Tibial nerve (tissue), 3 donors: ENCODE data around the gene ZNF778.

ENCODE experiments used
- POLR2A ChIP-seq, 2 donors: fragments of 450-650 bp; IDR thresholded peaks; one replicate each; pipeline ENCODE4 v1.6.1; 2017; ENCODE audit warnings: antibody characterized with exemption in 2 of 2, mild to moderate bottlenecking in 2 of 2, moderate library complexity in 2 of 2
- TF ChIP-seq, protein P1 (sequence below), 5 experiments: fragments of 200-600 bp in 3 of 5; fragments of 450-650 bp in 2 of 5; sonication (generic) in 3 of 5; IDR thresholded peaks; one replicate each; pipeline ENCODE4 v1.5.1; 2016 to 2019; ENCODE audit warnings: antibody characterized with exemption in 5 of 5, mild to moderate bottlenecking in 3 of 5, moderate library complexity in 2 of 5

DNA sequence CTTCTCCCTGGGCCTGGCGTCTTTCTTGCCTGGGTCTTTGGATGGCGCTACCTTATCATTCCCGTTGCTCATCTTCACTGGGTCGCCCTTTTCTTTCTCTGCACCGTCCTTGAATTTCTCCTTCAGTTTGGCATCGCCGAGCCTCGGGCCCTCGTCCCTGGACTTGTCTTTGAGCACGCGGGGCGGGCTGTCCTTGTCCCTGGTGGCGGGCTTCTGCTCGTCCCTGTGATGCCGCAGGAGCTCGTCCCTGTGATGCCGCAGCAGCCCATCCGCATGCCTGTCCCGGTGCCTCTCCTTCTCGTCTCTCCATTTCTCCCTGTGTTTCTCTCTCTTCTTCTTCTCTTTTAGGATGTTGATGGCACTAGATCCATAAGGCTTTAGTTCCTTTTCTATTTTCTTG lies 64.3 kb downstream of the ZNF778 start:
- TF ChIP-seq, protein P1, sequence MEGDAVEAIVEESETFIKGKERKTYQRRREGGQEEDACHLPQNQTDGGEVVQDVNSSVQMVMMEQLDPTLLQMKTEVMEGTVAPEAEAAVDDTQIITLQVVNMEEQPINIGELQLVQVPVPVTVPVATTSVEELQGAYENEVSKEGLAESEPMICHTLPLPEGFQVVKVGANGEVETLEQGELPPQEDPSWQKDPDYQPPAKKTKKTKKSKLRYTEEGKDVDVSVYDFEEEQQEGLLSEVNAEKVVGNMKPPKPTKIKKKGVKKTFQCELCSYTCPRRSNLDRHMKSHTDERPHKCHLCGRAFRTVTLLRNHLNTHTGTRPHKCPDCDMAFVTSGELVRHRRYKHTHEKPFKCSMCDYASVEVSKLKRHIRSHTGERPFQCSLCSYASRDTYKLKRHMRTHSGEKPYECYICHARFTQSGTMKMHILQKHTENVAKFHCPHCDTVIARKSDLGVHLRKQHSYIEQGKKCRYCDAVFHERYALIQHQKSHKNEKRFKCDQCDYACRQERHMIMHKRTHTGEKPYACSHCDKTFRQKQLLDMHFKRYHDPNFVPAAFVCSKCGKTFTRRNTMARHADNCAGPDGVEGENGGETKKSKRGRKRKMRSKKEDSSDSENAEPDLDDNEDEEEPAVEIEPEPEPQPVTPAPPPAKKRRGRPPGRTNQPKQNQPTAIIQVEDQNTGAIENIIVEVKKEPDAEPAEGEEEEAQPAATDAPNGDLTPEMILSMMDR (IDR thresholded peaks at IDR 0.05), result no peak
- TF ChIP-seq POLR2A (IDR thresholded peaks at IDR 0.05), result no peak
